OCI-M1 (cell line): ENCODE measurements around the gene RELN.
"Not testable (repeated sequence)": the region's sequence is repeated elsewhere in the genome, so short reads cannot be mapped to it uniquely, and the experiment has no call there.

ENCODE experiments used
- DNase-seq: peaks from one replicate; lab custom pipeline; 2025; lab: John Stamatoyannopoulos, UW

Gene RELN

GRCh38 chr7:103940382-103941268 lies 48.8 kb downstream of the RELN start:
- no peak for DNase-seq

- no peak for DNase-seq
Observed at GRCh38 chr7:103937680-103938079, 51.8 kb downstream of the RELN start.

- DNase-seq: no peak
Observed at GRCh38 chr7:103936558-103936957, 52.9 kb downstream of the RELN start.

- no peak for DNase-seq
Observed at GRCh38 chr7:103934508-103934907, 55.0 kb downstream of the RELN start.

- no peak for DNase-seq
Observed at GRCh38 chr7:103932389-103932788, 57.1 kb downstream of the RELN start.

GRCh38 chr7:103929901-103930311 lies 59.6 kb downstream of the RELN start:
- no peak for DNase-seq

- no peak for DNase-seq
Observed at GRCh38 chr7:103928581-103928980, 60.9 kb downstream of the RELN start.

GRCh38 chr7:103924184-103924583 lies 65.3 kb downstream of the RELN start:
- no peak for DNase-seq

GRCh38 chr7:103922407-103922806 lies 67.1 kb downstream of the RELN start:
- no peak for DNase-seq

- no peak for DNase-seq
Observed at GRCh38 chr7:103921692-103922091, 67.8 kb downstream of the RELN start.

- peak; percentile 86 for DNase-seq
Observed at GRCh38 chr7:103919272-103919868, 70.1 kb downstream of the RELN start.

GRCh38 chr7:103918631-103919271 lies 70.7 kb downstream of the RELN start:
- no peak for DNase-seq

GRCh38 chr7:103915680-103916357 lies 73.6 kb downstream of the RELN start:
- peak; percentile 62 for DNase-seq

GRCh38 chr7:103914147-103914899 lies 75.1 kb downstream of the RELN start:
- peak; percentile 32 for DNase-seq

GRCh38 chr7:103912891-103913605 lies 76.4 kb downstream of the RELN start:
- no peak for DNase-seq

- not testable (repeated sequence) for DNase-seq
Observed at GRCh38 chr7:103911015-103911414, 78.4 kb downstream of the RELN start.

GRCh38 chr7:103905997-103906396 lies 83.5 kb downstream of the RELN start:
- DNase-seq: no peak

GRCh38 chr7:103902917-103903316 lies 86.5 kb downstream of the RELN start:
- DNase-seq: peak; percentile 37

- DNase-seq: not testable (repeated sequence)
Observed at GRCh38 chr7:103896826-103897225, 92.6 kb downstream of the RELN start.

GRCh38 chr7:103894656-103895596 lies 94.5 kb downstream of the RELN start:
- DNase-seq: no peak
